HAP-1 (cell line): ENCODE data around the gene HSD17B1.
"Not testable (repeated sequence)": the region's sequence is repeated elsewhere in the genome, so short reads cannot be mapped to it uniquely, and the experiment has no call there.

ENCODE experiments used
- DNase-seq, 2 experiments: peaks; one replicate each; pipeline ENCODE4 v3.0.0-alpha.2; 2016 to 2020; ENCODE audit warnings: low spot score in 2 of 2
- H3K27me3 ChIP-seq: fragments of 250-450 bp; sonication (Bioruptor Pico); 2 replicates; pipeline ENCODE4 v1.5.1; 2020; ENCODE audit warnings: low read depth, mild to moderate bottlenecking, moderate library complexity
- H3K36me3 ChIP-seq: fragments of 250-450 bp; sonication (Bioruptor Pico); replicated peaks from 2 replicates; pipeline ENCODE4 v1.5.1; 2020; ENCODE audit warnings: mild to moderate bottlenecking
- H3K4me1 ChIP-seq: fragments of 250-450 bp; sonication (Bioruptor Pico); 2 replicates; pipeline ENCODE4 v1.5.1; 2020; ENCODE audit warnings: mild to moderate bottlenecking
- H3K4me3 ChIP-seq: fragments of 250-450 bp; sonication (Bioruptor Pico); 2 replicates; pipeline ENCODE4 v1.5.1; 2020; ENCODE audit warnings: mild to moderate bottlenecking, moderate library complexity
- H3K9me3 ChIP-seq: fragments of 250-450 bp; sonication (Bioruptor Pico); 2 replicates; pipeline ENCODE4 v1.5.1; 2020; ENCODE audit warnings: mild to moderate bottlenecking, moderate library complexity
- in situ Hi-C: fragments of 300-500 bp; cut with MboI; formaldehyde crosslinking; loops from 3 replicates; pipeline ENCODE4 v1.14.3; 2020; ENCODE audit warnings: low sequenced_read_pairs, inconsistent platforms, mixed read lengths

The HSD17B1 gene

GRCh38 chr17:42531455-42532354, 21.0 kb upstream of the HSD17B1 start:
- H3K36me3 ChIP-seq = no peaks in the 10 kb centered on the region; the same call in 1 of the 2 replicates
- H3K4me3 ChIP-seq = peak overlapping the region; percentile 27
- no peaks in the 10 kb centered on the region for H3K27me3 ChIP-seq
- H3K4me1 ChIP-seq = peaks cover 10% of the 10 kb centered on the region
- H3K9me3 ChIP-seq = no peaks in the 10 kb centered on the region
- in situ Hi-C loops = no loop called here
- DNase-seq = peak; percentile 59 to 73

- Histone ChIP-seq H3K4me3 (peak overlapping the region; percentile 25), H3K36me3 (peaks cover 22% of the 10 kb centered on the region), H3K4me1 (peaks cover 16% of the 10 kb centered on the region), H3K9me3 (no peaks in the 10 kb centered on the region), H3K27me3 (no peaks in the 10 kb centered on the region)
- in situ Hi-C loops = no loop called here
- no peak for DNase-seq
Observed at GRCh38 chr17:42535155-42536047, 17.3 kb upstream of the HSD17B1 start.

- no peaks in the 10 kb centered on the region for H3K27me3 ChIP-seq
- peaks cover 22% of the 10 kb centered on the region for H3K36me3 ChIP-seq
- no peaks in the 10 kb centered on the region for H3K9me3 ChIP-seq
- peaks cover 16% of the 10 kb centered on the region for H3K4me1 ChIP-seq
- H3K4me3 ChIP-seq = peak within 1 kb of the TSS; percentile 56
- peak; percentile 83 to 97 for DNase-seq
- in situ Hi-C loops = no loop called here
Observed at GRCh38 chr17:42536048-42536371, 16.7 kb upstream of the HSD17B1 start, which contains the start of gene NAGLU. Gene NAGLU, plus strand, starts transcription at chr17:42536241. Its CDS starts 32 bp downstream, at chr17:42536273.

GRCh38 chr17:42536372-42537155, 16.2 kb upstream of the HSD17B1 start:
- DNase-seq = peak; percentile 80 to 91
- peak overlapping the region; percentile 56 for H3K4me3 ChIP-seq
- H3K27me3 ChIP-seq = no peaks in the 10 kb centered on the region
- H3K9me3 ChIP-seq = no peaks in the 10 kb centered on the region
- H3K36me3 ChIP-seq = peaks cover 25% of the 10 kb centered on the region
- peaks cover 16% of the 10 kb centered on the region for H3K4me1 ChIP-seq
- in situ Hi-C loops = no loop called here

- H3K4me1 ChIP-seq = peaks cover 16% of the 10 kb centered on the region
- H3K4me3 ChIP-seq = peak overlapping the region; percentile 56
- no peaks in the 10 kb centered on the region for H3K27me3 ChIP-seq
- no peaks in the 10 kb centered on the region for H3K9me3 ChIP-seq
- H3K36me3 ChIP-seq = peaks cover 30% of the 10 kb centered on the region
- in situ Hi-C loops = no loop called here
- no peak for DNase-seq
Observed at GRCh38 chr17:42537156-42537805, 15.4 kb upstream of the HSD17B1 start.

- H3K27me3 ChIP-seq = no peaks in the 10 kb centered on the region
- in situ Hi-C loops = no loop called here
- H3K4me1 ChIP-seq = peaks cover 16% of the 10 kb centered on the region
- no peaks in the 10 kb centered on the region for H3K9me3 ChIP-seq
- peaks cover 36% of the 10 kb centered on the region for H3K36me3 ChIP-seq
- H3K4me3 ChIP-seq = no peak overlapping the region
- DNase-seq = no peak
Observed at GRCh38 chr17:42537826-42538451, 14.8 kb upstream of the HSD17B1 start.

- no peaks in the 10 kb centered on the region for H3K27me3 ChIP-seq
- no peaks in the 10 kb centered on the region for H3K9me3 ChIP-seq
- H3K4me3 ChIP-seq = no peak overlapping the region
- no peak for DNase-seq
- peaks cover 40% of the 10 kb centered on the region for H3K36me3 ChIP-seq
- in situ Hi-C loops = no loop called here
- peaks cover 16% of the 10 kb centered on the region for H3K4me1 ChIP-seq
Observed at GRCh38 chr17:42538482-42538881, 14.2 kb upstream of the HSD17B1 start.

GRCh38 chr17:42540558-42540957, 12.2 kb upstream of the HSD17B1 start:
- in situ Hi-C loops = not testable (repeated sequence)

GRCh38 chr17:42541041-42541833, 11.5 kb upstream of the HSD17B1 start:
- peaks cover 6% of the 10 kb centered on the region for H3K4me1 ChIP-seq
- no peaks in the 10 kb centered on the region for H3K9me3 ChIP-seq
- H3K27me3 ChIP-seq = no peaks in the 10 kb centered on the region
- in situ Hi-C loops = no loop called here
- H3K4me3 ChIP-seq = no peak overlapping the region
- DNase-seq = no peak
- peaks cover 40% of the 10 kb centered on the region for H3K36me3 ChIP-seq

More at GRCh38 chr17:42540558-42540957, 12.2 kb upstream of the HSD17B1 start:
- H3K27me3 ChIP-seq, H3K4me3 ChIP-seq, H3K9me3 ChIP-seq, DNase-seq: not testable (repeated sequence)
- H3K4me1 ChIP-seq = peaks cover 10% of the 10 kb centered on the region
- H3K36me3 ChIP-seq = peaks cover 40% of the 10 kb centered on the region

- no peak for DNase-seq
- Histone ChIP-seq H3K9me3 (no peaks in the 10 kb centered on the region), H3K36me3 (peaks cover 31% of the 10 kb centered on the region), H3K4me1 (no peaks in the 10 kb centered on the region), H3K27me3 (no peaks in the 10 kb centered on the region), H3K4me3 (no peak overlapping the region)
- in situ Hi-C loops = no loop called here
Observed at GRCh38 chr17:42543190-42544079, 9.3 kb upstream of the HSD17B1 start.

- in situ Hi-C loops = no loop called here
- Histone ChIP-seq H3K4me3 (no peak overlapping the region), H3K9me3 (no peaks in the 10 kb centered on the region), H3K27me3 (no peaks in the 10 kb centered on the region), H3K36me3 (peaks cover 18% of the 10 kb centered on the region), H3K4me1 (no peaks in the 10 kb centered on the region)
- no peak for DNase-seq
Observed at GRCh38 chr17:42544874-42545283, 7.8 kb upstream of the HSD17B1 start.
